A549 (cell line): ENCODE measurements around the gene LMTK3.

Experiments
- CBX2 ChIP-seq: fragments of 200-600 bp; sonication (generic); IDR thresholded peaks from 2 replicates; pipeline ENCODE4 v1.6.1; 2016; ENCODE audit warnings: low read depth, mild to moderate bottlenecking, borderline replicate concordance
- ELK1 ChIP-seq: fragments of 150-350 bp; IDR thresholded peaks from 2 replicates; pipeline ENCODE4 v1.6.1; 2014; ENCODE audit warnings: low read depth, mild to moderate bottlenecking, low read length
- KDM1A ChIP-seq: fragments of 200-600 bp; sonication (generic); IDR thresholded peaks from 2 replicates; pipeline ENCODE4 v1.6.1; 2016; ENCODE audit warnings: low read depth, mild to moderate bottlenecking
- POLR2A ChIP-seq: IDR thresholded peaks from 2 replicates; pipeline ENCODE4 v1.6.1; 2012; ENCODE audit warnings: mild to moderate bottlenecking, low read length
- POLR2AphosphoS2 ChIP-seq: conservative IDR thresholded peaks from 2 replicates; pipeline ENCODE4 v1.6.1; 2012; ENCODE audit warnings: low read length, improper control_type of control experiment, inconsistent platforms
- SREBF2 ChIP-seq: fragments of 450-650 bp; IDR thresholded peaks from 2 replicates; pipeline ENCODE4 v1.6.1; 2014; ENCODE audit warnings: mild to moderate bottlenecking, moderate library complexity
- USF2 ChIP-seq: fragments of 450-650 bp; IDR thresholded peaks from 2 replicates; pipeline ENCODE4 v1.6.1; 2014; ENCODE audit warnings: antibody characterized with exemption
- ZNF302 ChIP-seq: fragments of 250-450 bp; sonication (Bioruptor Pico); IDR thresholded peaks from 2 replicates; pipeline ENCODE4 v1.9.0; 2021; ENCODE audit warnings: inconsistent platforms, mild to moderate bottlenecking, moderate library complexity
- ZSCAN20 ChIP-seq: fragments of 250-450 bp; sonication (Bioruptor Pico); IDR thresholded peaks from 2 replicates; pipeline ENCODE4 v1.8.0; 2022; ENCODE audit warnings: mild to moderate bottlenecking, moderate library complexity
- TF ChIP-seq, protein P1 (sequence below): fragments of >200 bp; sonication (Bioruptor Twin); formaldehyde crosslinking; IDR thresholded peaks from 3 replicates; pipeline ENCODE4 v1.5.1; 2016
- TF ChIP-seq, protein P2 (sequence below): IDR thresholded peaks from 2 replicates; pipeline ENCODE4 v1.6.1; 2012
- TF ChIP-seq, protein P3 (sequence below): fragments of 200-600 bp; sonication (generic); IDR thresholded peaks from 2 replicates; pipeline ENCODE4 v1.6.1; 2016; ENCODE audit warnings: antibody characterized with exemption, mild to moderate bottlenecking, moderate library complexity

GRCh38 chr19:48509467-48510194 is 2.0 kb downstream of the LMTK3 start:
- TF ChIP-seq, protein P1, sequence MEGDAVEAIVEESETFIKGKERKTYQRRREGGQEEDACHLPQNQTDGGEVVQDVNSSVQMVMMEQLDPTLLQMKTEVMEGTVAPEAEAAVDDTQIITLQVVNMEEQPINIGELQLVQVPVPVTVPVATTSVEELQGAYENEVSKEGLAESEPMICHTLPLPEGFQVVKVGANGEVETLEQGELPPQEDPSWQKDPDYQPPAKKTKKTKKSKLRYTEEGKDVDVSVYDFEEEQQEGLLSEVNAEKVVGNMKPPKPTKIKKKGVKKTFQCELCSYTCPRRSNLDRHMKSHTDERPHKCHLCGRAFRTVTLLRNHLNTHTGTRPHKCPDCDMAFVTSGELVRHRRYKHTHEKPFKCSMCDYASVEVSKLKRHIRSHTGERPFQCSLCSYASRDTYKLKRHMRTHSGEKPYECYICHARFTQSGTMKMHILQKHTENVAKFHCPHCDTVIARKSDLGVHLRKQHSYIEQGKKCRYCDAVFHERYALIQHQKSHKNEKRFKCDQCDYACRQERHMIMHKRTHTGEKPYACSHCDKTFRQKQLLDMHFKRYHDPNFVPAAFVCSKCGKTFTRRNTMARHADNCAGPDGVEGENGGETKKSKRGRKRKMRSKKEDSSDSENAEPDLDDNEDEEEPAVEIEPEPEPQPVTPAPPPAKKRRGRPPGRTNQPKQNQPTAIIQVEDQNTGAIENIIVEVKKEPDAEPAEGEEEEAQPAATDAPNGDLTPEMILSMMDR = no peak
- no peak for TF ChIP-seq USF2
- TF ChIP-seq POLR2A = no peak
- no peak for TF ChIP-seq CBX2
- no peak for TF ChIP-seq KDM1A
- no peak for TF ChIP-seq ZNF302 (CRISPR knock-in tag)
- no peak for TF ChIP-seq POLR2AphosphoS2
- TF ChIP-seq, protein P2, sequence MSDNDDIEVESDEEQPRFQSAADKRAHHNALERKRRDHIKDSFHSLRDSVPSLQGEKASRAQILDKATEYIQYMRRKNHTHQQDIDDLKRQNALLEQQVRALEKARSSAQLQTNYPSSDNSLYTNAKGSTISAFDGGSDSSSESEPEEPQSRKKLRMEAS = no peak
- no peak for TF ChIP-seq ZSCAN20
- TF ChIP-seq ELK1 = no peak
- TF ChIP-seq, protein P3, sequence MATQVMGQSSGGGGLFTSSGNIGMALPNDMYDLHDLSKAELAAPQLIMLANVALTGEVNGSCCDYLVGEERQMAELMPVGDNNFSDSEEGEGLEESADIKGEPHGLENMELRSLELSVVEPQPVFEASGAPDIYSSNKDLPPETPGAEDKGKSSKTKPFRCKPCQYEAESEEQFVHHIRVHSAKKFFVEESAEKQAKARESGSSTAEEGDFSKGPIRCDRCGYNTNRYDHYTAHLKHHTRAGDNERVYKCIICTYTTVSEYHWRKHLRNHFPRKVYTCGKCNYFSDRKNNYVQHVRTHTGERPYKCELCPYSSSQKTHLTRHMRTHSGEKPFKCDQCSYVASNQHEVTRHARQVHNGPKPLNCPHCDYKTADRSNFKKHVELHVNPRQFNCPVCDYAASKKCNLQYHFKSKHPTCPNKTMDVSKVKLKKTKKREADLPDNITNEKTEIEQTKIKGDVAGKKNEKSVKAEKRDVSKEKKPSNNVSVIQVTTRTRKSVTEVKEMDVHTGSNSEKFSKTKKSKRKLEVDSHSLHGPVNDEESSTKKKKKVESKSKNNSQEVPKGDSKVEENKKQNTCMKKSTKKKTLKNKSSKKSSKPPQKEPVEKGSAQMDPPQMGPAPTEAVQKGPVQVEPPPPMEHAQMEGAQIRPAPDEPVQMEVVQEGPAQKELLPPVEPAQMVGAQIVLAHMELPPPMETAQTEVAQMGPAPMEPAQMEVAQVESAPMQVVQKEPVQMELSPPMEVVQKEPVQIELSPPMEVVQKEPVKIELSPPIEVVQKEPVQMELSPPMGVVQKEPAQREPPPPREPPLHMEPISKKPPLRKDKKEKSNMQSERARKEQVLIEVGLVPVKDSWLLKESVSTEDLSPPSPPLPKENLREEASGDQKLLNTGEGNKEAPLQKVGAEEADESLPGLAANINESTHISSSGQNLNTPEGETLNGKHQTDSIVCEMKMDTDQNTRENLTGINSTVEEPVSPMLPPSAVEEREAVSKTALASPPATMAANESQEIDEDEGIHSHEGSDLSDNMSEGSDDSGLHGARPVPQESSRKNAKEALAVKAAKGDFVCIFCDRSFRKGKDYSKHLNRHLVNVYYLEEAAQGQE = no peak
- TF ChIP-seq SREBF2 = no peak
